GF-D8 (cell line): ENCODE measurements around the gene EHBP1L1.

ENCODE experiments used
- DNase-seq: peaks from one replicate; lab custom pipeline; 2025; lab: John Stamatoyannopoulos, UW

The EHBP1L1 gene

DNA sequence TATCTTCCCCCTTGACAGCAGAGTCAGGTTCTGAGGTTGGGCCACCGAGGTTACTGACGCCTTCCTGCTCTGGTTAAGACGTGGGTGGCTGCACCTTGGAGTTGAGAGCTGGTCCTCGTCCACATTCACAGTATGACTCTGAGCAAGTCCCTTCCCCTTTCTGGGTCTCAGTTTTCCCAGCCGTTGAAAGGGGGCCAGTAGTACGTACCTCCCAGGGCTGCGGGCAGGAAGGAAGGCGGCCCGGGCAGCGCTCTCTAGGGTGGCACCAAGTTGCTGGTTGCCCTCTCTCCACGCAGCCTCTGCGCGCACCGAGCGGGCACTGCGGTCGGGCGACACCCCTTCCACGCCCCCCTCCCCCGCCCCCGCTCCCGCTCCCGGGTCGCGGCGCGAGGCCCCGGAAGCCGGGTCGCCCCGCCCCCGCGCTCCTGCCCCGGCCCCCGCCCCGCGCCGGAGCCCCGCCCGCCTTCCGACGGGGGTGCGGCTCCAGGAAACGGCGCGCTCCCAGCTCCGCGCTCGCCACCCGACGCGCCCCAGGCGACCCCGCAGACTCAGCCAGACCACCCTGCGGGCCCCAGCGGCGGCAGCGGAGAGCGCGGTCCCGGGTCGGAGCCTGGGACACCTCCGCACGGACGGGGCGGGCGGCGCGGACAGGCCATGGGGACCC is at the start of gene EHBP1L1:
TSS of gene EHBP1L1 (plus strand) at position 486 of the 664 bp plus-strand sequence. CDS start 250 bp downstream, outside the sequence.
- peak; percentile 62 for DNase-seq

GRCh38 chr11:65526744-65527143 is 49.1 kb upstream of the EHBP1L1 start:
- no peak for DNase-seq

GRCh38 chr11:65528819-65529350 is 47.0 kb upstream of the EHBP1L1 start:
- no peak for DNase-seq

DNA sequence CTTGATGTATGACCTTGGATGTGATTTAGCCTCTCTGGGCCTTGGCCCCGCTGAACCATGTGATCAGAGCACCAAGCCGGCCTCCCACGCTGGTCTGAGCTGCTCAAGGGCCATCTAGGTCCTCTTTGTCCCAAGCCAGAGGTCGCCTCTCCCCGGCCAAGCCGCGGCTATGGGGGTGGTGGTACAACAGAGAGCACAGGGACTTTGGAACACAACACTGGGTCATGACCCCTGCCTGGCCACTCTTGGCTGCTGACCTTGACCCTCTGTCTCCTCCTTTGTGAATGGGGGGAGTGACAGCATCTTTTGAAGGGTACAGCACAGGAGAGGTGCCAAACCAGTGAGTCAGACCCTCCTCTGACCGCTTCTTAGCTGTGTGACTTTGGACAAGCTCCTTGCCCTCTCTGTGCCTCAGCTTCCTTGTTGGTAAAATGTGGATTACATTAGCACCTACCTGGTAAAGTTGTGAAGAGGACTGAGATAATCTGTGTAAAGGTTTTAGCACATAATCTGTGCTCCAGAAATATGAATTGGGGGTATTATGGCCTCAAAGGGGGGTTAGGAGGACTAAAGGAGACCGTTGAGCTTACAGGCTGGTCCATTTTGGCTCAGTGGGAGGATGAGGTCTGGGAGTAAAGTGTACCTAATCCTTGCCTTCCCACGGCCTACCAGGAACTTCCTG is 46.2 kb upstream of the EHBP1L1 start:
- DNase-seq: no peak

- no peak for DNase-seq
These were observed 45.7 kb upstream of the EHBP1L1 start for GRCh38 chr11:65530157-65530496.

DNA sequence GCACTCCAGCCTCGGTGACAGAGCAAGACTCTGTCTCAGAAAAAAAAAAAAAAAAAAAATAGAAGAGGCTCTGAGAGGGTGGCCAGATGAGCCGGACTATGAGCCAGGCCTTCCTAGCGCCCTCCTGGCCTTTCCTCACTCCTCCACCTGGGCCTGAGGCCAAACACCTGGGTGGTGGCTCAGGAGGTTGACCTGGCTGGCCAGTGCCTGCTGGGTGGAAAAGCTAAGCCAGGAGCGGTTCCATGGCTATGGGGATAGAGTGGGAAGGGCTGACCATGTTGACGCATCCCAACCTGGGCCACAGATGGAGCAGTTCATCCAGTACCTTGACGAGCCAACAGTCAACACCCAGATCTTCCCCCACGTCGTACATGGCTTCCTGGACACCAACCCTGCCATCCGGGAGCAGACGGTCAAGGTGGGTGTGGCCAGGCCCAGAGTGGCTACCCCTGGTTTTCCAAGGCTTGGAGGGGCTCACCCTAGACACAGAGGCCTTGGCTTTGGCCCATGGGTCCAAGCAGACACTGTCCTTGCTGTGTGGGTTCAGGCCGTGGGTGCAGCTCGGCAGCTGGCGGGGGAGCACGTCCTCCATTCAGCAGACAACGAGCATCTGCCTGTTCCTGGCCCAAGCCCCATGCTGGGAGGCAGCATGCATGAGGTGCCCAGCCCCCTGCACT is 43.3 kb upstream of the EHBP1L1 start:
- DNase-seq: no peak

DNA sequence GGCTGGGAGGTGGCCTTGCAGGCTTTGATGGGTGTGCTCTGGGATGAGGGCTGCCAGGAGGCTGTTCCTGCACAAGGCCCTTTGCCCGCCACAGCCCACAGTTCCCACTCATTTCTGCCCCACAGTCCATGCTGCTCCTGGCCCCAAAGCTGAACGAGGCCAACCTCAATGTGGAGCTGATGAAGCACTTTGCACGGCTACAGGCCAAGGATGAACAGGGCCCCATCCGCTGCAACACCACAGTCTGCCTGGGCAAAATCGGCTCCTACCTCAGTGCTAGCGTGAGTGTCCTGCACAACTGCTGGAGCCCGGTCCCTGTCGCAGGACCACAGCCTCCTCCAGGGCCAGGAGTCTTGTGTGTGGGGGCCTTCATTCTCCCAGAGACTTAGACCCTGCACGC is 40.8 kb upstream of the EHBP1L1 start:
- DNase-seq: no peak

- no peak for DNase-seq
These were observed 39.2 kb upstream of the EHBP1L1 start for GRCh38 chr11:65536412-65537295.

- no peak for DNase-seq
These were observed 38.6 kb upstream of the EHBP1L1 start for GRCh38 chr11:65537296-65537597.

DNA sequence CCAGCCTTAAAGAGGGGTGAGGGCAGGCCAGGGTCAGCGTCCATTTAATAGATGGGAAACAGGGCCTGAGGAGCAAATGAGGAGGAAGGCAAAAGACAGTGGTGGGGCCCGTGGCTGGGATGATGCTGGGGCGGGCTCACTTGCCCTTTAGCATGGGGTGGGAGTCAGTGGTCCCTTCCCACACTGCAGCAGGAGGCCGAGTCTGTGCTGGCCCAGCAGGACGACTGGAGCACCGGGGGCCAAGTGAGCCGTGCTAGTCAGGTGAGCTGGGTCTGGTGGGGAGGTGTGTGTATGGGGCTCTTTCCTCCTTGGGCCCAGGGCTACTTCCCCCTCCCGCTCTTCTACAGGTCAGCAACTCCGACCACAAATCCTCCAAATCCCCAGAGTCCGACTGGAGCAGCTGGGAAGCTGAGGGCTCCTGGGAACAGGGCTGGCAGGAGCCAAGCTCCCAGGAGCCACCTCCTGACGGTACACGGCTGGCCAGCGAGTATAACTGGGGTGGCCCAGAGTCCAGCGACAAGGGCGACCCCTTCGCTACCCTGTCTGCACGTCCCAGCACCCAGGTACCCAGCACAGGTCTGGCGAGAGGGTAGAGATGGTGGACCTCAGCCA is 38.1 kb upstream of the EHBP1L1 start:
- no peak for DNase-seq

GRCh38 chr11:65538232-65538914 is 37.5 kb upstream of the EHBP1L1 start:
- DNase-seq: no peak

- no peak for DNase-seq
These were observed 36.7 kb upstream of the EHBP1L1 start for GRCh38 chr11:65538915-65539743.

GRCh38 chr11:65539744-65540289 is 36.0 kb upstream of the EHBP1L1 start:
- DNase-seq: no peak

DNA sequence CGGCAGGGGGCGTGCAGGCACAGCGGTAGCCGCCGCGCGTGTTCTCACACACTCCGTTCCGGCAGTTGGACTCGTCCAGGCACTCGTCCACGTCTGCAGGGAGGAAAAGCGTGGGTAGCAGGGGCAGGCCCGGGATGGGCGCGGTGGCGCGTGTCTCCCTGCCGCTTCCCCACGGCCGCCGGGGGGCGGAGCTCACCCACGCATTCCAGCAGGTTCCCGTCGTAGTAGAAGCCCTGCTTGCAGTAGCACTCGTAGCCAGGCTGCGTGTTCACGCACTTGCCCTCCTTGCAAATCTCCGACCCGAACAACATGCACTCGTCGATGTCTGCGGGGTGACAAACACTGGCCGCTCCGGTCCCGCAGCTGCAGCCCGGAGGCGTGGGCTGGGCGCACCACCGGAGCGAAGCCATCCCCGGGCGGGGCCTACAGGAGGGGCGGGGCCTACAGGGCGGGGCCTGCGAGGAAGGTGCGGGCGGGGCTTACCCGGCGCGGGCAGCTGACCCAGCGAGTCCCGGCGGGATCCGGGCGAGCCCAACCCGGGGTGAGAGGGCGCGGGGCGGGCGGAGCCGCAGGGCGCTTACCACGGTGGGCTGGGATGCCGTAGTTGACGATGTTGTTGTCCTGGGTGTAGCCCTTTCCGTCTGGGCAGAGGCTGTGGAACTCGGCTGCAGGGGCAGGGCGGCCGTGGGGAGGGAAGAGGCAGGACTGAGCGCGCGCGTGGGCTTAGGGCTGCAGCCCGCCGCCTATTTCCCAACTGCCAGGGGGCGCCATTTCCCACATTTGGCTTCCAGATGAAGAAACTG is 35.4 kb upstream of the EHBP1L1 start:
- DNase-seq: peak; percentile 63

DNA sequence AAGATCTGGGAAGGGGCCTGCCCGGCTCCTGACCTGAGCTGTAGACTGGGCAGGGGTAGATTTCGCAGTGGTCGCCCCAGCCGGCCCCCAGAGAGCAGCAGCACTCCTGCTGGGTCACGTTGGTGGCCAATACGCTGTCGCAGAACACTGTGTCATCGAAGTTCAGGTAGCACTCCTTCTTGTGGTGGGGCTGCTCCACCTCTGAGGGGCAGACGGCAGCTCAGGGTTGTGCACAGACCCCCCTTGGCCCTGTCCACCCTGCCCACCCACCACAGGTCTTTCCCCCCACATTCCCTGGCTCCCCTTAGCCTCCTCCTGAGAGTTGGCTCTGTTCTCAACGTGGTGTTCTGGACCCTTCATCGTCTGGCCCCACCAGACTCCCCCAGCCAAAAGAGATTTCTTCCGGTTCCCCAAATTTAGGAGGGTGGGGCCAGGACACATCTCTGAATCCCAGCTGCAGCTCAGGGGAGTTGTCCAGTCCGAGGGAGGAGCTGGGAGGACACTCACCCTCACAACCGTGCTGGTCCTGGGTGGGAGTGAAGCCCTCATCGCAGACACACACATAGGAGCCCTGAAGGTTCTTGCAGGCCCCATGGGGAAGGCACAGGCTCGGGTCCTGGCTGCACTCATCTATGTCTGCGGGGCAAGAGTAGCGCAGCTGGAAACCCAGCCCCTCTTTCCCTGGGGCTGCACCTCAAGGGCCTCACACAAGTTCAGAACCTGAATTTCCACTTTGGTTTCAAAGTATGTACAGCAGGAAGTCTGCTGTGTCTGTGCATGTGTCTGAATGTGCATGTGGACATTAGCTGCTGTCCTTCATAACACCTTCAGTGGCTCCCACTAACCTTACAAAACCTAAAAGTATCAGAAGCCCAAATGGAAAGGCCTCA is 34.5 kb upstream of the EHBP1L1 start:
- DNase-seq: no peak

- DNase-seq: no peak
These were observed 33.0 kb upstream of the EHBP1L1 start for GRCh38 chr11:65542738-65543390.

DNA sequence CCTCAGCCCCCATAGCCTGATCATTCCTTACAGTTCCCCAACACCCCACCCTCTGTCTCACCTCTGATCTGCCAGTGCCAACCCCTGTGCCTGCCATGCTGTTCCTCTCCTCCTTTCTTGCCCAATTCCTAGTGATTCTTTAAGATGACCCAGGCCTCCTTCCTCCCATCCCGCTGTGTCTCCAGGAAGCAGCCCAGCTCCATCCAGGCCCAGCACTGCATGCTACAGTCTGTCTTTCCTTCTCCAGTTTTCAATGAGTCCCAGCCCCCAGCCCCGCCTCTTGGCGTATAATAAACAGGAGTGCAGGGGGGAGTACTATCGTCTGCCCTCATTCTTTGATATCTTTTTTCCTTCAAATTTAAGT is 30.0 kb upstream of the EHBP1L1 start:
- no peak for DNase-seq
